Mononuclear cell (primary cell): Measurements from ENCODE around the gene UBE2O. TPM values are rescaled to one million over a fixed set of nuclear protein-coding genes. Genes with fewer than 3 reads are reported as not detected.

ENCODE experiments used
- H3K27me3 ChIP-seq: 2 replicates; pipeline ENCODE4 v1.6.0; 2011; ENCODE audit warnings: low read length, control low read depth; ENCODE audit not compliant: insufficient read depth
- H3K4me1 ChIP-seq: 2 replicates; pipeline ENCODE4 v1.5.1; 2011; ENCODE audit warnings: mild to moderate bottlenecking, low read length, control low read depth; ENCODE audit not compliant: insufficient read depth
- H3K4me3 ChIP-seq: 2 replicates; pipeline ENCODE4 v1.5.1; 2011; ENCODE audit warnings: mild to moderate bottlenecking, low read length, moderate library complexity
- H3K9me3 ChIP-seq: 2 replicates; pipeline ENCODE4 v1.5.1; 2011; ENCODE audit warnings: low read depth, mild to moderate bottlenecking, control low read depth, low read length
- total RNA-seq: library from RNA; depleted of rRNA; stranded (reverse); fragments of >200 nt; gene quantifications from one replicate; pipeline ENCODE4 v1.2.3, GENCODE V29; 2012

Gene UBE2O
- total RNA-seq, 1 donor: 15.2 TPM

DNA sequence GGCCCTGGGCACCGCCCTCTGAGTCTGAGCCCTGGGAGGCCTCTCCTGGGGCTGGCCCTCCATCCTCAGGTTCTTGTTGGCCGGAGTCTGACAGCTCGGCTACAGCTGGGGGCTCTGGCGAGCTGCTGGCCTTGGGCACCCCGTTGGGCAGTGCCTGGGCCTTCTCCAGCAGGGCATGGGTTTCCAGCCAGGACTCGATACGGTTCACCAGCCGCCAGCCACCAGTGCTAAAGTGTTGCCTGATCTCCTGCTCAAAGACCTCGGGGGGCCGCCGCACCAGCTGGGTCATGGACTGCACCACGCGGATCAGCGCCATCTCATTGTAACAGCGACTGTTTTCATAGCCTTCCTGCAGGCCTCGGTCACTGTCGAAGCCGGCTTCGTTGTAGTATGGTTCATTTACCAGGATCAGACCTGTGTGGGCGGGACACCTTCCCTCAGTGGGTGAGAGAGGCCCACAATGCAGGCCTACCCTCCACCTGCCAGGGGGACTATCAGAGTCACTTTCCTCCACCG, 61.7 kb downstream of the UBE2O start:
- Histone ChIP-seq H3K4me1 (no peaks in the 10 kb centered on the region), H3K4me3 (no peak overlapping the region), H3K27me3 (no peaks in the 10 kb centered on the region), H3K9me3 (no peaks in the 10 kb centered on the region)

DNA sequence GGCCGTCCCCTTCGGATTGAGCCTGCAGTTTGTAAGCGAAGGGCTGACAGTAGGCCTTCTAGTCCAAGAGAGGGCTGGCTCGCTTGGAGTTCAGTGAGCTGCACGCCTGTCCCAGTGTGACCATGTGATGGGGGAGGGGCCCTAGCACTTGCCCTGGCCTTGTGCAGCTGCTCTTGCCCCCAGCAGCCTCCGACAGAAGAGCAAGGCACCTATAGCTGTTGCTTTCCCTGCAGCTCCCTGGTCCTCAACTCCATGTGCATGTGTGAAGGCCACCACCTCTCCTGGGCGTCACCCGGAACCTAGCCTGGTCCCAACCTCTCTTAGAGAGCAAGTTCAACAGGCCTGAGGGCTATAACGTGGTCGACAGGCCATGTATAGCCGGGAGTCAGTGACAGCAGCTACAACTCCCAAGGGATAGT, 62.9 kb downstream of the UBE2O start:
- no peak overlapping the region for H3K4me3 ChIP-seq
- H3K9me3 ChIP-seq: no peaks in the 10 kb centered on the region
- peaks cover 5% of the 10 kb centered on the region for H3K27me3 ChIP-seq
- H3K4me1 ChIP-seq: peaks cover 12% of the 10 kb centered on the region

DNA sequence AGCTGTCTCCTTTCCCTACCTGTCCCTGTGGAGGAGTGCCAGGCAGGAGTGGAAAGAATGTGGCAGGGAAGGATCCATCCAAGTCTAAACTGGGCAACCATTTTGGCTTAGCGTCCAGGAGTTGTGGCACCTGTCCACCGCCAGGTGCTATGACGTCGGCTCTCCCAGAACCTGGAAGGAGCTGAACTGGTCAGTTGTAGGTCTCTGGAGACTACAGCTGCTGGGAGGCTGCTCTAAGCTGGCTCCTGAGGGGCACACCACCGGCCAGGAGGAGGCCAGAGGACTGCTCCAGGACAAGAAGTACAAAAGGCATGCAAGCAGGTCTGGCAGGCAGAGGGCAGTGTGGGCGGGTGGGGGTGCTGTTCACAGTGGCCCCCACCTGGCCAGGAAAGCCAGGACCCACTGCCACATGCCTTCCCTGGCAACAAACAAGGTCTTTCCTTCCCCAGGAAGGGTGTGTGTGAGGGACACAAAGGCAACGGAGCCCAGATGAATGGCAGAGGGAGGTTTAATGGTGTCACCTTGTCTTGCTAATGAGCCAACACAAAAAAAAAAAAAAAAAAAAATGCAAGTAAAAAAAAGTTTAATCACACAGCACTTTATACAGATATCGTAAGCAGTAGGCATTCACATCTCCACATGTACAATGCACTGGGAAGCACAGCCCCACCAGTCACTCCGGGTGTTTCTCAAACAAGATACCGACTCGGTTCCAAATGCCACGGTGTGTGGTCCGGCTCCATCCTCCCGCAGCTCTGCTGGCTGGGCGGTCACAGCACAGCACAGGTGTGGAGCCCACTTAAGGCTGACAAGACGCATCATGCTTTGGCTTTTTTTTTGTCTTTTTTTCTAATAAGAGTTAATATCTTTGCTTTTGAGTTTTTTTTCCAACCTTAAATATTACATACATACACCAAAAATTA, 63.7 kb downstream of the UBE2O start:
- Histone ChIP-seq H3K9me3 (no peaks in the 10 kb centered on the region), H3K27me3 (peaks cover 6% of the 10 kb centered on the region), H3K4me3 (no peak overlapping the region), H3K4me1 (peaks cover 18% of the 10 kb centered on the region)

- Histone ChIP-seq H3K9me3 (no peaks in the 10 kb centered on the region), H3K27me3 (peaks cover 6% of the 10 kb centered on the region), H3K4me3 (no peak overlapping the region), H3K4me1 (peaks cover 33% of the 10 kb centered on the region)
These were observed 65.8 kb downstream of the UBE2O start for GRCh38 chr17:76386966-76387765.

DNA sequence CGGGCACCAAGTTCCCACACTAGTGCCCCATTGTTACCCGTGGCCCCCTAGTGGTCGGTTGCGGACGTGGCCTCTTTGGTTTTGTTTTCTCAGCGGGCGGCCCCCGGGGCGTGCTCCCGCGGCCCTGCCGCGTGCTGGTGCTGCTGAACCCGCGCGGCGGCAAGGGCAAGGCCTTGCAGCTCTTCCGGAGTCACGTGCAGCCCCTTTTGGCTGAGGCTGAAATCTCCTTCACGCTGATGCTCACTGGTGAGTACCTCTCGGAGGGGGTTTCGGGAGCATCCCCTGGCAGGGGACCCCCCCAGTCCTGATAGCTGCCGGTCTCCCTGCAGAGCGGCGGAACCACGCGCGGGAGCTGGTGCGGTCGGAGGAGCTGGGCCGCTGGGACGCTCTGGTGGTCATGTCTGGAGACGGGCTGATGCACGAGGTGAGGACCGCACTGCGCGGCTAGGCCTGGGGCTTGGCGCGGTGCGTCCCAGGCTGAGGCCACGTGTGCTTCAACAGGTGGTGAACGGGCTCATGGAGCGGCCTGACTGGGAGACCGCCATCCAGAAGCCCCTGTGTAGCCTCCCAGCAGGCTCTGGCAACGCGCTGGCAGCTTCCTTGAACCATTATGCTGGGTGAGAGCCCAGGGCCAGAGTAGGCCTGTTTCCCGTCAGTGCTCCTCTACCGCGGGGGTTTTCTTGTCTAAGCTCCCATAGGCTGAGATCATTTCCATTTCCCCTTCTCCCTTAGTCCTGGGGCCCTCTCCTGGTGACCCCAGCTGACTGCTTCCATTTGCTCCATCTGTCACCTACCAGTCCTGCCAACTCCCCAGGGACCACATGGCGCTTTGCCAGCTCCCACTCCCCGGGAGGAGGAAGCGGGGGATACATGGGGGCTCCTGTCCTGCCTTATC, 66.8 kb downstream of the UBE2O start:
- H3K9me3 ChIP-seq: no peaks in the 10 kb centered on the region
- H3K4me3 ChIP-seq: no peak overlapping the region
- H3K27me3 ChIP-seq: peaks cover 6% of the 10 kb centered on the region
- peaks cover 43% of the 10 kb centered on the region for H3K4me1 ChIP-seq

DNA sequence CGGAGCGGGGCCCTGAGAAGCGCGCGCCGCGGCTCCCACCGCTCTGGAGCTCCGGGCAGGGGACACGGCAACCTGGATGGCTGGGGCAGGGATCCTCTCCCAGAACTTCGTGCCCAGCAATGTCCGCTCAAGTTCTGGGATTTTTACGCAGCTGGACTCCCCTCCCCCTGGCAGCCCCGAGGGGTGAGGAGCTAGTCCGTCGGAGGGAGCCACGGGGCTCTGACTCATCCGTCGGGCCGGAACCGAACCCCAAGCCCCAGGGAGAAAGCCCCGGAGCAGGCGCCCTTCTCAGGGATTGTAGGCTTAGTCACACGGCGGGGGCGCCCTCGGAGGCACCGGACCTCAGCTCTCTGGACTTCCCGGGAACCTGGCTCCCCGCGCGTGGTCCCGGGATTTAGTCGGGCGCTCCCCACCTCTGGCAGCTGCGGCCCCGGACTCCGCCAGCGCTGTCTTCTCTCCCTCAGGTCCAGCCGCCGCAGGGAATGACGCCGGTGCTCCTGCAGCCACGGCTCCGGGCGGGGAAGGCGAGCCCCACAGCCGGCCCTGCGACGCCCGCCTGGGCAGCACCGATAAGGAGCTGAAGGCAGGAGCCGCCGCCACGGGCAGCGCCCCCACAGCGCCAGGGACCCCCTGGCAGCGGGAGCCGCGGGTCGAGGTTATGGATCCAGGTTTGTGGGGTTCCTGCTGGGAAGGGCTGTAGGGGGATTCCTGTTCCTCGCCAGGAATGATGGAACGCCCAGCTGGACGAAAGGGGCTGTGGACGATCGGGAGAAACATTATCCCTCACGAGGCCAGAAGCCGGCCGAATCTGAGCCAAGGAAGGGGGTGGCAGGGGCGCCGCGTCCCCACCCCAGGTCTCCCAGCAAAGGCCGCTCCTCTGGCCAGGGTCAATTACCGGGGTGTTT, 67.7 kb downstream of the UBE2O start:
- Histone ChIP-seq H3K4me1 (peaks cover 47% of the 10 kb centered on the region), H3K9me3 (no peaks in the 10 kb centered on the region), H3K27me3 (peaks cover 6% of the 10 kb centered on the region), H3K4me3 (peak overlapping the region; percentile 45)

DNA sequence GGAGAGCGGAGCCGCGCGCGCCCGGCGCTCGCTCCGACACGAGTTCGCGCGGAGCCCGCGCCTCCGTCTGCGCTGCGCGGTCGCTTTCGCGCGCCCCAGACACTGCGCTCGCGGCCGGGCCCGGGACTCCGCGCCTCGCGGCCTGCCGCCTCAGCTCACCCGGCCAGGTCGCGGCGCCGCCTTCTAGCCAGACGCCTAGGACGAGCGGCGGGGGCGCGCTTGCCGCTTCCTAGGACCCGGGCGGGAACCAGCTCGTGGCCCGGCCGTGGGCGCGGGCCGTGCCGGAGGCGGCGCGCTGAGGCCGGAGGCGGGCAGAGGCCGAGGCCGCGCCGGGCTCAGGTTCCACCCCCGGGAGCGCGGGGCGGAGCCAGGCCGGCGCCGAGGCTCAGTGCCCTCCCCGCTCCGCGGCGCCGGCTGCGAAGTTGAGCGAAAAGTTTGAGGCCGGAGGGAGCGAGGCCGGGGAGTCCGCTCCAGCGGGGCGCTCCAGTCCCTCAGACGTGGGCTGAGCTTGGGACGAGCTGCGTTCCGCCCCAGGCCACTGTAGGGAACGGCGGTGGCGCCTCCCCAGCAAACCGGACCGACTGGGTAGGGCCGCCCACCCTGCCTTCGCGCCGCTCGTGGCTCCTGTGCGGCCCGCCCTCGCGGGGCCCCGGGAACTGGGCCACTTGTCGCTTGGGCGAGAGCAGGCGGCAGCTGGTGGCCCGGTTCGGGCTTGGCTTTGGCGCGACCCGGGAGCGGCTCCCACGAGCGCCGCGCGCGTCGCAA, 68.5 kb downstream of the UBE2O start, which contains the start of gene SPHK1:
SPHK1 (plus strand) TSS at position 388 of the 765 bp plus-strand sequence. CDS start 1,036 bp downstream, outside the sequence.
- H3K4me1 ChIP-seq: peaks cover 47% of the 10 kb centered on the region
- H3K9me3 ChIP-seq: no peaks in the 10 kb centered on the region
- peak within 1 kb of the TSS; percentile 45 for H3K4me3 ChIP-seq
- peaks cover 6% of the 10 kb centered on the region for H3K27me3 ChIP-seq

GRCh38 chr17:76383546-76384221, 69.3 kb downstream of the UBE2O start:
- Histone ChIP-seq H3K4me1 (peaks cover 47% of the 10 kb centered on the region), H3K4me3 (peak overlapping the region; percentile 45), H3K9me3 (no peaks in the 10 kb centered on the region), H3K27me3 (peaks cover 6% of the 10 kb centered on the region)

DNA sequence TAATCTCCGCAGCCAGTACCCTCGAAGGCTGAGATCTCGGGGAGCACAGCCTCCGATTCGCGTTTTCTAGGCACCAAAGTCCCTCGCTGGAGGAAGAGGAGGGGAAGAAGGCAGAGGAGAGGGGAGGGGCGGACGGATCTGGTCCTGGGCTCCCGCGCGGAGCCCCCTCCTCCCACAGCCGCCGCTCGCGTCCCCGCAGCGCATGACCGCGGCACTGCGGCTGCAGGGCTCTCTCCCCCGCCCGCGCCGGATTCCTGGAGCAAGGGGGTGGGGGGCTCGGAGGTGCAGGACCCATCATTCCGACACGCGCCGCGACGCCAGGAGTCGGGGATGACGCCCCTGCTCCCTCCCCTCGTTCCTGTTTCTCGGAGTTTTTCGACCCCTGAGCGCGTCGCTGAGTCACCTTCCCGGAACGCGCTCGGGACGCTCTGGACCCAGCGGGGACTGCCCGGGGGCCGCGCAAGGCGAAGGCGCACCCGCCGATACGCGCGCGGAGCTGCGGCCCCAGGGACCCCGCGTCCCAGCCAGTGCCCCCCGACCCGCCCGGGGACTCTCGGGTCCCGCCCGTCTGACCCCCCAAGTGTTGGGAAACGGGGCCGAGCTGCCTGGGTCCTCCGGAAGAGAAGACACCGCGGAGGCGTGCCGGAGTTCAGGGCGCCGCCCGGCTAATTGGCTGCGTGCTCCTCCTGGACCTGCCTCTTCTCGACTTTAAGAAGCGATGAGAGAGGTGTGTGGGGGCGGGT, 70.0 kb downstream of the UBE2O start:
- Histone ChIP-seq H3K27me3 (peaks cover 6% of the 10 kb centered on the region), H3K4me1 (peaks cover 47% of the 10 kb centered on the region), H3K9me3 (no peaks in the 10 kb centered on the region), H3K4me3 (peak overlapping the region; percentile 45)

DNA sequence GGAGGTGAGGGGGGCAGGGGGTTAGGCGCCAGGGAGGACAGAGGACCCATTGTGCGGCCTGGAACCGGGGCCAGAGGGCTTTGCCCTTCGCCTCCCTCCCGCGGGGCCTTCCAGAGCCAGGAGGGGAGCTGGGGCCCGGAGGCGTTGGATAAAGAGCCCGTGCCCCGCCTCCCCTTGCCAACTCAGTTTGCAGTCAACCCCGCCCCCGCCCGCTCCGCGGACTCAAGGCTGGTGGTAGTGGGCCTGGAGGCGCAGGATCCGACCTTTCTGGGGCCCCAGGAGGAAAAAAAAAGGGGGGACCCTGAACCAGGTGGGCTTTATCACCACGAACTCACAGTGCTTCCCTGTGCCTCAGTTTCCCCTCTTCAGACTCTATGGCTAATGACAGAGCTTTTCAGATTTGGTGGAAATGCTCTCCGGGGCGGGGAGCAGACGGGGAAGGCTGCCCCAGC, 70.6 kb downstream of the UBE2O start:
- Histone ChIP-seq H3K4me1 (peaks cover 47% of the 10 kb centered on the region), H3K9me3 (no peaks in the 10 kb centered on the region), H3K27me3 (peaks cover 6% of the 10 kb centered on the region), H3K4me3 (peak overlapping the region; percentile 45)

GRCh38 chr17:76381633-76382350, 71.2 kb downstream of the UBE2O start:
- H3K27me3 ChIP-seq: peaks cover 6% of the 10 kb centered on the region
- peaks cover 47% of the 10 kb centered on the region for H3K4me1 ChIP-seq
- H3K9me3 ChIP-seq: no peaks in the 10 kb centered on the region
- peak overlapping the region; percentile 45 for H3K4me3 ChIP-seq
